ENCODE results near the gene LENG1.

Gene LENG1

GRCh38 chr19:54191011-54191810, 31.7 kb upstream of the LENG1 start, which contains the start of gene TSEN34:
Gene TSEN34, plus strand, starts transcription at chr19:54191308. Its CDS starts 57 bp downstream, at chr19:54191365.
- Histone ChIP-seq H4K20me1 (ENCODE audit: low read depth, low read length) (no peaks in the 10 kb centered on the region), H3F3A (ENCODE audit: insufficient read depth) (no peaks in the 10 kb centered on the region), H3K4me2 (ENCODE audit: low read depth, low read length, poor library complexity, severe bottlenecking) (peak within 1 kb of the TSS; percentile 71), H3K36me3 (ENCODE audit: low read length) (peaks cover 4% of the 10 kb centered on the region), H3K9me3 (ENCODE audit: insufficient read depth, low read length) (no peaks in the 10 kb centered on the region), H3K27me3 (ENCODE audit: low read length) (no peaks in the 10 kb centered on the region), H3K9me2 (replicated peaks; ENCODE audit: insufficient read depth, low read length) (no peaks in the 10 kb centered on the region), H3K4me3 (ENCODE audit: insufficient read depth, low read length, poor library complexity, severe bottlenecking) (peak within 1 kb of the TSS; percentile 65), H2AFZ (ENCODE audit: low read depth, low read length, severe bottlenecking) (peak within 1 kb of the TSS; percentile 79), H3K9ac (ENCODE audit: low read length) (peak within 1 kb of the TSS; percentile 75), H3K79me2 (ENCODE audit: insufficient read depth, low read length) (peaks cover 22% of the 10 kb centered on the region), H3K27ac (ENCODE audit: low read depth, low read length) (peak within 1 kb of the TSS; percentile 87)
- TF ChIP-seq EZH2phosphoT487 (conservative IDR thresholded peaks at IDR 0.05; ENCODE audit: low read length) (no peak), CTCF (IDR thresholded peaks at IDR 0.05; ENCODE audit: insufficient read depth, low read length, poor library complexity, severe bottlenecking) (no peak)

- peaks cover 22% of the 10 kb centered on the region for H3K79me2 ChIP-seq (ENCODE audit: insufficient read depth, low read length)
Measured at GRCh38 chr19:54190503-54191010, 31.0 kb upstream of the LENG1 start.

GRCh38 chr19:54189735-54190502, 30.4 kb upstream of the LENG1 start:
- Histone ChIP-seq H2AFZ (ENCODE audit: low read depth, low read length, severe bottlenecking) (peak overlapping the region; percentile 79), H3K9me2 (replicated peaks; ENCODE audit: insufficient read depth, low read length) (no peaks in the 10 kb centered on the region), H3F3A (ENCODE audit: insufficient read depth) (no peaks in the 10 kb centered on the region), H3K79me2 (ENCODE audit: insufficient read depth, low read length) (peaks cover 22% of the 10 kb centered on the region), H3K9me3 (ENCODE audit: insufficient read depth, low read length) (no peaks in the 10 kb centered on the region), H3K4me2 (ENCODE audit: low read depth, low read length, poor library complexity, severe bottlenecking) (peak overlapping the region; percentile 56), H3K27ac (ENCODE audit: low read depth, low read length) (peak overlapping the region; percentile 87), H3K4me3 (ENCODE audit: insufficient read depth, low read length, poor library complexity, severe bottlenecking) (peak overlapping the region; percentile 65), H3K36me3 (ENCODE audit: low read length) (peaks cover 4% of the 10 kb centered on the region), H3K9ac (ENCODE audit: low read length) (peak overlapping the region; percentile 94), H3K27me3 (ENCODE audit: low read length) (no peaks in the 10 kb centered on the region), H4K20me1 (ENCODE audit: low read depth, low read length) (no peaks in the 10 kb centered on the region)
- TF ChIP-seq EZH2phosphoT487 (conservative IDR thresholded peaks at IDR 0.05; ENCODE audit: low read length) = no peak
- TF ChIP-seq CTCF (IDR thresholded peaks at IDR 0.05; ENCODE audit: insufficient read depth, low read length, poor library complexity, severe bottlenecking) = no peak

More at GRCh38 chr19:54190503-54191010, 31.0 kb upstream of the LENG1 start:
- Histone ChIP-seq H3K9ac (ENCODE audit: low read length) (peak overlapping the region; percentile 75), H2AFZ (ENCODE audit: low read depth, low read length, severe bottlenecking) (peak overlapping the region; percentile 79), H3K4me3 (ENCODE audit: insufficient read depth, low read length, poor library complexity, severe bottlenecking) (peak overlapping the region; percentile 65), H3F3A (ENCODE audit: insufficient read depth) (no peaks in the 10 kb centered on the region), H3K27me3 (ENCODE audit: low read length) (no peaks in the 10 kb centered on the region), H3K27ac (ENCODE audit: low read depth, low read length) (peak overlapping the region; percentile 87), H3K4me2 (ENCODE audit: low read depth, low read length, poor library complexity, severe bottlenecking) (peak overlapping the region; percentile 71), H4K20me1 (ENCODE audit: low read depth, low read length) (no peaks in the 10 kb centered on the region), H3K9me3 (ENCODE audit: insufficient read depth, low read length) (no peaks in the 10 kb centered on the region), H3K9me2 (replicated peaks; ENCODE audit: insufficient read depth, low read length) (no peaks in the 10 kb centered on the region), H3K36me3 (ENCODE audit: low read length) (peaks cover 4% of the 10 kb centered on the region)
- TF ChIP-seq EZH2phosphoT487 (conservative IDR thresholded peaks at IDR 0.05; ENCODE audit: low read length) (no peak), CTCF (IDR thresholded peaks at IDR 0.05; ENCODE audit: insufficient read depth, low read length, poor library complexity, severe bottlenecking) (no peak)
